Activated T-helper 1 cell treated with Interleukin-2 at 50 U/mL for 16 hours (primary cell): ENCODE results near the gene IFIT1.
"Not testable (repeated sequence)": the region's sequence is repeated elsewhere in the genome, so short reads cannot be mapped to it uniquely, and the experiment has no call there.

Experiments used
- DNase-seq: peaks from one replicate; pipeline ENCODE4 v3.0.0-alpha.2; 2020; ENCODE audit warnings: low read depth

Gene IFIT1

GRCh38 chr10:89391907-89392756 is at the start of gene IFIT1:
Gene IFIT1 (plus strand): TSS chr10:89392623. CDS start chr10:89392713, 90 bp downstream.
- DNase-seq, result peak; percentile 3

GRCh38 chr10:89343089-89343767 is 49.2 kb upstream of the IFIT1 start:
- DNase-seq, result no peak

GRCh38 chr10:89344156-89344555 is 48.3 kb upstream of the IFIT1 start:
- DNase-seq, result no peak

- DNase-seq, result no peak
Observed at GRCh38 chr10:89345367-89346000, 46.9 kb upstream of the IFIT1 start.

GRCh38 chr10:89346405-89347254 is 45.8 kb upstream of the IFIT1 start:
- no peak for DNase-seq

GRCh38 chr10:89347701-89348457 is 44.5 kb upstream of the IFIT1 start:
- DNase-seq, result no peak

GRCh38 chr10:89348481-89348880 is 43.9 kb upstream of the IFIT1 start:
- DNase-seq, result no peak

GRCh38 chr10:89348975-89349374 is 43.4 kb upstream of the IFIT1 start:
- no peak for DNase-seq

GRCh38 chr10:89350631-89351315 is 41.6 kb upstream of the IFIT1 start:
- not testable (repeated sequence) for DNase-seq

GRCh38 chr10:89351412-89351779 is 41.0 kb upstream of the IFIT1 start:
- DNase-seq, result no peak

- no peak for DNase-seq
Observed at GRCh38 chr10:89351780-89352597, 40.4 kb upstream of the IFIT1 start.

- no peak for DNase-seq
Observed at GRCh38 chr10:89352802-89353201, 39.6 kb upstream of the IFIT1 start.

GRCh38 chr10:89355394-89355931 is 37.0 kb upstream of the IFIT1 start:
- DNase-seq, result no peak

GRCh38 chr10:89357096-89357495 is 35.3 kb upstream of the IFIT1 start:
- DNase-seq, result no peak

- DNase-seq, result no peak
Observed at GRCh38 chr10:89357975-89358374, 34.4 kb upstream of the IFIT1 start.

GRCh38 chr10:89360157-89360556 is 32.3 kb upstream of the IFIT1 start:
- DNase-seq, result no peak

GRCh38 chr10:89362929-89363328 is 29.5 kb upstream of the IFIT1 start:
- no peak for DNase-seq

- DNase-seq, result no peak
Observed at GRCh38 chr10:89363729-89364442, 28.5 kb upstream of the IFIT1 start.

- DNase-seq, result no peak
Observed at GRCh38 chr10:89364531-89364930, 27.9 kb upstream of the IFIT1 start.
